Skeletal muscle tissue (tissue), 4 donors: ENCODE data around the gene KIF25. TPM values are rescaled to one million over a fixed set of nuclear protein-coding genes. Genes with fewer than 3 reads are reported as not detected.
A peak's percentile ranks its signal among the peaks of the same experiment; 100 is the strongest.

Source experiments
- H3K27ac ChIP-seq: one replicate; pipeline ENCODE4 v1.7.0; 2013; ENCODE audit warnings: mild to moderate bottlenecking, low read depth, low read length, inconsistent platforms
- H3K27me3 ChIP-seq, 3 donors: one replicate each; pipeline ENCODE4 v1.7.0; 2013; ENCODE audit warnings: low read length in 3 of 3; ENCODE audit not compliant: control insufficient read depth in 3 of 3, insufficient read depth in 3 of 3
- H3K36me3 ChIP-seq, 3 donors: one replicate each; pipeline ENCODE4 v1.7.0; 2013; ENCODE audit warnings: low read length in 3 of 3; ENCODE audit not compliant: control insufficient read depth in 3 of 3, insufficient read depth in 3 of 3
- H3K4me1 ChIP-seq, 3 donors: one replicate each; pipeline ENCODE4 v1.7.0; 2013; ENCODE audit warnings: low read length in 3 of 3, mild to moderate bottlenecking in 3 of 3; ENCODE audit not compliant: control insufficient read depth in 3 of 3, insufficient read depth in 3 of 3
- H3K4me3 ChIP-seq, 3 donors: one replicate each; pipeline ENCODE4 v1.7.0; 2013; ENCODE audit warnings: low read length in 3 of 3
- H3K9ac ChIP-seq, 3 donors: one replicate each; pipeline ENCODE4 v1.7.0; 2013; ENCODE audit warnings: low read length in 3 of 3, mild to moderate bottlenecking in 3 of 3, moderate library complexity in 2 of 3, low read depth in 1 of 3
- H3K9me3 ChIP-seq, 3 donors: one replicate each; pipeline ENCODE4 v1.7.0; 2013; ENCODE audit warnings: low read length in 3 of 3; ENCODE audit not compliant: control insufficient read depth in 3 of 3
- total RNA-seq: library from RNA; depleted of rRNA; stranded (reverse); fragments of >200 nt; gene quantifications from one replicate; pipeline ENCODE4 v1.2.3, GENCODE V29; 2014
- donor health status: Osteomylitis.

KIF25 gene
- total RNA-seq, 1 donor from 2014 or later, result not detected

- H3K4me3 ChIP-seq, result no peak overlapping the region
- H3K9ac ChIP-seq, result peak overlapping the region in 1 of 3 donors; percentile 16
- no peak overlapping the region for H3K27ac ChIP-seq
- H3K9me3 ChIP-seq, result no peaks in the 10 kb centered on the region
- peaks cover 3 to 13% (median 11%) of the 10 kb centered on the region in 3 donors for H3K4me1 ChIP-seq
- H3K36me3 ChIP-seq, result no peaks in the 10 kb centered on the region
- no peaks in the 10 kb centered on the region for H3K27me3 ChIP-seq
Measured at GRCh38 chr6:168060521-168060931, 63.1 kb downstream of the KIF25 start.

GRCh38 chr6:168061269-168062210 is 64.1 kb downstream of the KIF25 start:
- no peaks in the 10 kb centered on the region for H3K9me3 ChIP-seq
- no peak overlapping the region for H3K27ac ChIP-seq
- no peaks in the 10 kb centered on the region for H3K27me3 ChIP-seq
- H3K9ac ChIP-seq, result no peak overlapping the region
- H3K4me3 ChIP-seq, result no peak overlapping the region
- peaks cover 0 to 6% (median 4%) of the 10 kb centered on the region in 3 donors for H3K4me1 ChIP-seq
- H3K36me3 ChIP-seq, result no peaks in the 10 kb centered on the region

DNA sequence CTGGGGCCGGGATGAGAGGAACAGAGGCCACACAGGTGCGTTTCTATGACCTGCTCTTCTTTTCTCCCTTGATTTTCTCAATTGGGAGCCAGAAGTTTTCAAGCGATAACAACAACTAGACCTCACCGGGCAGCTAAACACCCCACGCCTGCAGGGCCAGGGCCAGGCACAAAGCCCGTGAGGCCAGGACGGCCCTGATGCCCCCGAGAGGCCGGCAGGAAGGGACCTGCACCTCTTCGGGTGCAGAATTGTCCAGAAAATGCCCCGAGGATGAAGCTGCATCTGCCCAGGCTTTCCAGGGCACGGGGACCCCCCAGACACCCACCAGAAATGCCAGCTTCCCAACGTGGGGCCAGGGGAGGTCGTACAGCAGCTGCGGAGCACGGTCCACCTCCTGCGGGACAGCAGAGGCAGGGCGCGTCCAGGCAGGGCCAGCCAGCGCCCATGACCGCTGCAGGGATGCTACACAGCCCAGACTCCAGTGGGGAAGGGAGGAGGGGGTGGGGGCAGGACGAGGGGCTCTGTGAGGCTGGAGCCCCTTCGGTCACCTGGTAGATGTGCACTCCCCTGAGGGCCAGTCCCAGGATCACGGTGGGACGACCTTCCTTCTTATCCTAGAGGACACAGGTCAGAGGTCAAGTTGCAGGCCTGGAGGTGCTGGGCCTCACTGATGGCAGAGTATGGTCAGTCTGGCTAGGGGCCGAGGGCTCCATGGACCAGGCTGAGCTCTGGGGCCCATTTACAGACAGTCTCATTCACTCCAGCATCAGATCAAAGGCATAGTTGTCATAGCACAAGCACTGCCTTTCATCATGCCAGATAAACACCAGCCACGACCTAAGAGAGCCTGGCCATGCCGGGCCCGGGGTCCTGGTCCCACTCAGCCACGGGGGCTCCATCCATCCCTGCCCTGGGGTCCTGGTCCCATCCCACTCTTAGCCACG is 65.1 kb downstream of the KIF25 start:
- Histone ChIP-seq H3K9ac (no peak overlapping the region), H3K27ac (no peak overlapping the region), H3K36me3 (no peaks in the 10 kb centered on the region), H3K9me3 (no peaks in the 10 kb centered on the region), H3K4me1 (peaks cover 0 to 6% (median 4%) of the 10 kb centered on the region in 3 donors), H3K4me3 (no peak overlapping the region), H3K27me3 (peaks cover 0 to 3% (median 0%) of the 10 kb centered on the region in 3 donors)

DNA sequence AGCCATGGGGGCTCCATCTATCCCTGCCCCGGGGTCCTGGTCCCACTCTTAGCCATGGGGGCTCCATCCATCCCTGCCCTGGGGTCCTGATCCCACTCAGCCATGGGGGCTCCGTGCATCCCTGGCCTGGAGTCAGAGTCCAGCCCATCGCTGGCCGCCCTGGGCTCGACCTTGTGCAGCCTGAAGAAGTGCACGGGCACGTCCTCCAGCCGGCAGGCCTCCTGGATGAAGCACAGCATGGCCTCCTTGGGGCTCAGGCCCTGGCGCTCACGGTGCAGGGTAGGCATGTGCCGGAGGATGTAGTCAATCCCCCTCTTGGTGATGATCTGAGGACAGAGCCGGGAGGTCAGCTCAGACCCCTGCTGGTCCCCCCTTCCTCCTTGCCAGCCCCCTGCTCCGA is 66.0 kb downstream of the KIF25 start:
- no peak overlapping the region for H3K4me3 ChIP-seq
- H3K36me3 ChIP-seq, result no peaks in the 10 kb centered on the region
- peaks cover 0 to 6% (median 4%) of the 10 kb centered on the region in 3 donors for H3K4me1 ChIP-seq
- peaks cover 0 to 3% (median 0%) of the 10 kb centered on the region in 3 donors for H3K27me3 ChIP-seq
- H3K9ac ChIP-seq, result no peak overlapping the region
- no peak overlapping the region for H3K27ac ChIP-seq
- no peaks in the 10 kb centered on the region for H3K9me3 ChIP-seq

- Histone ChIP-seq H3K4me1 (peaks cover 0 to 6% (median 4%) of the 10 kb centered on the region in 3 donors), H3K4me3 (no peak overlapping the region), H3K27me3 (peaks cover 0 to 3% (median 0%) of the 10 kb centered on the region in 3 donors), H3K27ac (no peak overlapping the region), H3K9ac (no peak overlapping the region), H3K36me3 (no peaks in the 10 kb centered on the region), H3K9me3 (no peaks in the 10 kb centered on the region)
Measured at GRCh38 chr6:168064226-168064807, 66.8 kb downstream of the KIF25 start.

DNA sequence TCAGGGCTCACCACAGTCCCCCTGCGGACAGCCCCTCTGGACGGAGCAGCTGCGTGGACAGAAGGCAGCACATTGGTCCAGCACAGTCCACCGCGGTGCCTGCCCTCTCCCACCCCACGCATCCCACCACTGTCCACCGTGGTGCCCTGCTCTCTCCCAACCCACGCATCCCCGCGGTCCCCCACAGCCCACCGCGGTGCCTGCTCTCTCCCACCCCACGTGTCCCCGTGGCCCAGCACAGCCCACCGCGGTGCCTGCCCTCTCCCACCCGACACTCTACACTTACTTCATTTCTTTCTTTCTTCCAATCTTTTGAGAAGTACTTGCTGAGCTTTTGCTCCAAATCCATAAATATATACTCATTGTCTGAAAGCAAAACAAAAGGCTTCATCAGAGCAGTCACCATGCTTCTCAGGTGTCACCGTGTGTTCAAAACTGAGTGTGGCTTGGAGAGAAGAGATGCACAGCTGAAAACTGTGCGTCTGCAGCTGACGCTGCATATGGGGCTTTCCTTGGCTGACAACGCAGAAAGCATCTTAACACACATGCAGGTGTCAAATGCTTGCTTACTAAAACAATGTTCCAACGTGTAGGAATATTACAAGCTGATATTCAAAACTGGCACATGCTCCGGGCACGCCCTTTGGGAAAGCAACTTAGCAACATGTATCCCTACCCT is 69.7 kb downstream of the KIF25 start:
- no peaks in the 10 kb centered on the region for H3K4me1 ChIP-seq
- no peak overlapping the region for H3K9ac ChIP-seq
- peaks cover 0 to 9% (median 6%) of the 10 kb centered on the region in 3 donors for H3K27me3 ChIP-seq
- H3K4me3 ChIP-seq, result no peak overlapping the region
- H3K9me3 ChIP-seq, result no peaks in the 10 kb centered on the region
- no peak overlapping the region for H3K27ac ChIP-seq
- no peaks in the 10 kb centered on the region for H3K36me3 ChIP-seq

DNA sequence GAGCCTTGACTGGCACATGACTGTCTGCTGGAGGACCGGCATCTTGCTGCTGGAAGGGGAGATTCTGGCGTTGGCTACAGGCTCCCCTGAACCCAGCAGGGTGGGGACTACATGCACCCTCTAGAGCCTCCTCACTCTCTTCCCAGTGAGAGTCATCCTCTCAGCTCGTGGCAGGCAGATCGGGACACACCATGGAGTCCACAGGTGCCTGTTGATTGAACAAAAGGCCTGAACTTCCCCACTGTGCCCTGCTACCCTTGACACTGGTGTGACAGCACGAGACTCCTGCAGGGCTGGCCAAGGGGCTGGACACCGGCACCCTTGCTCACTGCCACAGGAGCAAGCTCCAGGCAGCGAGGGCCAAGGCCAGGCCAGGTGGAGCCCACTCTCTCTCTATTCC is 73.3 kb downstream of the KIF25 start:
- Histone ChIP-seq H3K27me3 (peaks cover 0 to 26% (median 6%) of the 10 kb centered on the region in 3 donors), H3K9me3 (no peaks in the 10 kb centered on the region), H3K9ac (no peak overlapping the region), H3K4me1 (no peaks in the 10 kb centered on the region), H3K4me3 (no peak overlapping the region), H3K36me3 (peaks cover 0 to 8% (median 0%) of the 10 kb centered on the region in 3 donors), H3K27ac (no peak overlapping the region)

- Histone ChIP-seq H3K36me3 (peaks cover 0 to 8% (median 0%) of the 10 kb centered on the region in 3 donors), H3K4me3 (no peak overlapping the region), H3K9me3 (no peaks in the 10 kb centered on the region), H3K27ac (no peak overlapping the region), H3K27me3 (peaks cover 0 to 26% (median 6%) of the 10 kb centered on the region in 3 donors), H3K9ac (no peak overlapping the region), H3K4me1 (no peaks in the 10 kb centered on the region)
Measured at GRCh38 chr6:168071620-168072019, 74.1 kb downstream of the KIF25 start.

DNA sequence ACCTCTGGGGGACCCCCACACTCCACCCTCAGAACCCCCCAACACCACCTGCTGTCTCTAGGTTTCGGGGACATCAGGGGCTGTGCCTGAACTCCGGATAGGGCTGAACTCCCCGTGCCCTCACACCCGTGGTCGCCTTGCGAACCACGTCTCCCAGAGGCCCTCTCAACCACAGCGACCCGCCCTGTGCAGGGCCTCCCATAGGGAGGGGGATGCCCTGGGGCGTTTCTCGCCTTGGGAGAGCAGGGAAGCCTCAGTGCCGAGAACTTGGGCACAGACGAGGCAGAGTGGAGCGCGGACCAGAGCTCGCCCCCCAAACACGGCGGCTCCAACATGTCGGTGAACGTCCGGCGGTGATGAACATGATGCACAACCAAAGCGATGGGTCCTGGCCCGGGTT is 74.8 kb downstream of the KIF25 start:
- Histone ChIP-seq H3K27me3 (peaks cover 0 to 23% (median 6%) of the 10 kb centered on the region in 3 donors), H3K27ac (no peak overlapping the region), H3K9ac (no peak overlapping the region), H3K4me1 (no peaks in the 10 kb centered on the region), H3K36me3 (peaks cover 0 to 8% (median 0%) of the 10 kb centered on the region in 3 donors), H3K9me3 (no peaks in the 10 kb centered on the region), H3K4me3 (no peak overlapping the region)
